ENCODE data around the gene SHE.
A peak's percentile ranks its signal among the peaks of the same experiment; 100 is the strongest.

SHE gene

GRCh38 chr1:154442006-154442740 lies 60.0 kb downstream of the SHE start:
- no peak for DNase-seq

DNA sequence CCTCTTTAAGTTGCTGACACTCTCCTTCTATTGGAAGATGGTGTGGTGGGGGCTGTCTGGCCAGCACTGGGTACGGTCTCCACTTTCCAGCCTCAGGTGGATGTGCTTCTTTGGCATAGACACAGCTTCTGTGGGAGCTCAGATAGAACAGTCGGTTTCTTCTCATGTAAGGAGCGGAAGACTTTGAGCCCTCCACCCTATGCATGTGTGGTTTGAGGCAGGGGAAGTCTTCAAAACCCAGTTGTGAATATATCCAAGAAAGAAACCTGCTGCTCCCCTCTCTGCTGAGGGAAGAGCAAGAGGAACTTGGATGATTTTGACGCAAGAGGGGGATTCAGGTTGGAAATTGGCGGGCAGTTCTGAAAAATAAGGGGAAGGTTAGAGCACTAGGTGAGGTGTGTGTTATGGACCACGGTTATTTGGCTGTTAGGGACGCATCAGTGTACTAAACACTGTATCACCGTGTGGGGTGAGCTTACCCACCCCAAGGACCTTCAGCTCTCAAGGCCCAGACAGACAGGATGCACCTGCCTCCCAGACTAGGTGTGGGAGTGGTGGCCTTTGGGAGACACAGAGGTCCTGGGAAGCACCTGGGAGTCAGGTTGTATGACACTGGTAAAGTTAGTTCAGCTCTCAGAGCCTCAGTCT lies 60.8 kb downstream of the SHE start:
- DNase-seq, result no peak

DNA sequence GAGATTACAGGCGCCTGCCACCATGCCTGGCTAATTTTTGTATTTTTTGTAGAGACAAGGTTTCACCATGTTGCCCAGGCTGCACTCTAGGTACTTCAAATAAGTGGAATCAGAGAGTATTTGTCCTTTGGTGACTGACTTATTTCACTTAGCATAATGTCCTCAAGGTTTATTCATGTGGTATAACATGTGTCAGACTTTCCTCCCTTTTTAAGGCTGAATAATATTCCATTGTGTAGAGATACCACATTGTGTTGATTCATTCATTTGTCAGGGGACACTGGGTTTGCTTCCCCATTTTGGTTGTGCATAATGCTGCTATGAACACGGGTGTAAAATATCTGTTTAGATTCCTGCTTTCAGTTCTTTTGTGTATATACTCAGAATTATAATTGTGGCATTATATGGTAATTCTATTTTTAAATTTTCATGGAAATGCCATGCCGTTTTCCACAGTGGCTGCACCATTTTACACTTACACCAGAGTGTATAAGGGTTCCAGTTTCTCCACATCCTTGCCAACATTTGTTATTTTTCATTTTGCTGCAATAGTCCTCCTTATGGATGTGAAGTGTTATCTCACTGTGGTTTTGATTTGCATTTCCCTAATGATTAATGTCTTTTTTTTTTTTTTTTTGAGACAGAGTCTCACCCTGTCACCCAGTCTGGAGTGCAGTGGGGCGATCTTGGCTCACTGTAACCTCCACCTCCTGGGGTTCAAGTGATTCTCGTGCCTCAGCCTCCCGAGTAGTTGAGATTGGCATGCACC lies 62.0 kb downstream of the SHE start:
- no peak for DNase-seq

DNA sequence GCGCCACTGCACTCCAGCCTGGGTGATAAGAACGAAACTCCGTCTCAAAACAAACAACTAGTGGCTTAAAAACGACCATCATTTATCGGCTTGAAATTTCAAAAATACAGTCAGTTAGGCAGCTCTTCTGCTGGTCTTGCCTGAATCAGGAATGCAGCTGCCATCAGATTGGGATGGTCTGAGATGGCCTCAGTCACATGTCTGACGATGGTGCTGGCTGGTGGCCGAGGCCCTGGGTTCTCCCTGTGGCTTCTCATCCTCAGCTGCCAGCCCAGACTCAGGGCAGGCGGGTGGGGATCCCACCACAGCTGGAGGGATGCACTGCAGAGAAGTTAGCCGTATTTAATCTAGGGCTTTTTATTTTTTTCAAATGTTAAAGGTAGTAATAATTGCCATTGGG lies 65.8 kb downstream of the SHE start:
- no peak for DNase-seq

DNA sequence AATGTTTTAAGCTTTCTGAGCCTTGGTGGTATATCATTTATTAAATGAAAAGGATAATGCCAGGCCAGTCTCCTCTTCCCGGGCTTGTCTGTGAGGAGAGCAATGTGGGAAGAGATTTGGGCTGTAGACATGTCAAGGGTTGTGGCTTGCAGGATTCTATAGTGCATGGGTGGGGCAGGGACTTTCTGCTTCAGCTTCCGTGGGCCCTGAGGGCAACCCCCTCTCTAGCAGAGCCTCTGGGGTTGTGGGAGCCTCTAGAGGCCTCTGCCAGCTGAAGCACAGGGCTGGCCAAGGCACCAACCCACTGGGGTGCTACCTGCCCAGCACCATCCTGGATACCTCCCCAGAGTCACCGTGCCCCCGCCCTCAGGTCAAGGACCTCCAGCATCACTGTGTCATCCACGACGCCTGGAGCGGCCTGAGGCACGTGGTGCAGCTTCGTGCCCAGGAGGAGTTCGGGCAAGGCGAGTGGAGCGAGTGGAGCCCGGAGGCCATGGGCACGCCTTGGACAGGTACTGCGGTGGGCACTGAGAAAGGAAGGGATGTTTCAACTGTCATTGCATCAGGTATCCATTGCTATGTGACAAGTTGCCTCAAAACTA lies 66.5 kb downstream of the SHE start:
- DNase-seq, result no peak

DNA sequence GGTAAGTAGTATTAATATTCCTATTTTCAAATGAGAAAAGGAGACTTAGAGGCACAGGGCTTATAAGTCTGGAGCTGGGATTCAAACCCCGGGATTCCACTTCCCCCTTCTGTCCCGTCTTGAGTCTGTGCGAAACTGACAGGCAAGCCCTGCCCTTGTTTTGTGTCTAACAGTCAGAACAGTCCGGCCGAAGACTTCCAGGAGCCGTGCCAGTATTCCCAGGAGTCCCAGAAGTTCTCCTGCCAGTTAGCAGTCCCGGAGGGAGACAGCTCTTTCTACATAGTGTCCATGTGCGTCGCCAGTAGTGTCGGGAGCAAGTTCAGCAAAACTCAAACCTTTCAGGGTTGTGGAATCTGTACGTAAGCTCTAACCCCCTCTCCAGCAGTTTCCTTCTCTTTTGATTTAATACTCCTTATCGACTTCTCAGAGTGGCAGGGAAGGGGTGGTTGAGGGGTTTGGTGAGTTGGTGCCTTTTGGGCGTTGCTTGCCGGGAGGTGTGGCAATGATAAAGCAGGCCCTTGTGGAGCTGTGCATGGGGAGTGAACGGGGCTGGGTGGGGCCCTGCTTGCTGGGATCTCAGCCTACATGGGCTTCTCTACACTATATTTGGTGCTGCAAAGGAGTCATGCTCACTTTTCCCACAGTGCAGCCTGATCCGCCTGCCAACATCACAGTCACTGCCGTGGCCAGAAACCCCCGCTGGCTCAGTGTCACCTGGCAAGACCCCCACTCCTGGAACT lies 67.7 kb downstream of the SHE start:
- DNase-seq, result no peak

GRCh38 chr1:154433161-154433764 lies 68.9 kb downstream of the SHE start:
- DNase-seq, result peak; percentile 72

- DNase-seq, result peak; percentile 83
These were observed 70.4 kb downstream of the SHE start for GRCh38 chr1:154431586-154432373.

- no peak for DNase-seq
These were observed 71.3 kb downstream of the SHE start for GRCh38 chr1:154430903-154431302.

DNA sequence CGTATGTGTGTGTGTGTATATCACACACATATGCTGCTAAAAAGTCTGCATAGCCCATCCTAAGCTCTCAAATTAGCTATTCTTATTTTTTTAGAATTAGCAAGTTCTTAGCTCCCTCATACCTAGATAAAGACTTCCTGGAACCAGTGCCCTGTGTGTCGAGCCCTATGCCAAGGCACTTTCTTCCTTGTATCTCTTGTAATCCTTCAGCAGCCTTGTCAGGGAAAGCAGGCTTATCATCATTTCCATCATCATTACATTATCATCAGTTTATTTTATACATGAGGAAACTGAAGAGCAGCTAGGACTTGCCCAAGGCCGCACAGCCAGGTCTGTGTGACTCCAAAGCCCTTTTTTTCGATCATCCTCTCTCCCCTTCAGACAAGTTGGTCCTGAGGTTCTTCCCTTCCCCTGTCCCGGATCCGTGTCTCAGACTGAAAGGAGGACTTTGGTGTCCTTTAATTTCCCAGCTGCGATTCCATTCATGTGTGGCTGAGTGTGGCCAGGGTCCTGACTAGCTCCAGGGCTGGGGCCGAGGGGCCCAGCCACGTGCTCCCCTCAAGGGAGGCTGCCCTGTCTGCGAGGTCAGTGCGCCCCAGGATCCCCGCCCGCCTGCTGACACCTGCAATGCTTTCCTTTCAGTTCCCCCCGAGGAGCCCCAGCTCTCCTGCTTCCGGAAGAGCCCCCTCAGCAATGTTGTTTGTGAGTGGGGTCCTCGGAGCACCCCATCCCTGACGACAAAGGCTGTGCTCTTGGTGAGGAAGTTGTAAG lies 72.2 kb downstream of the SHE start:
- no peak for DNase-seq

Data from stimulated activated CD4-positive, alpha-beta T cell treated with anti-CD3 and anti-CD28 coated beads, Interleukin-1b, Interleukin-23, amount 100 ng/mL, for 48 hours (primary cell).